GM12801 (cell line): Measurements from ENCODE around the gene B4GALT5.

ENCODE experiments used
- TF ChIP-seq, protein P1 (sequence below): IDR thresholded peaks from one replicate; pipeline ENCODE4 v1.5.1; 2011; ENCODE audit warnings: control low read depth; ENCODE audit not compliant: insufficient read length; ENCODE audit errors: extremely low read depth

The B4GALT5 gene

DNA sequence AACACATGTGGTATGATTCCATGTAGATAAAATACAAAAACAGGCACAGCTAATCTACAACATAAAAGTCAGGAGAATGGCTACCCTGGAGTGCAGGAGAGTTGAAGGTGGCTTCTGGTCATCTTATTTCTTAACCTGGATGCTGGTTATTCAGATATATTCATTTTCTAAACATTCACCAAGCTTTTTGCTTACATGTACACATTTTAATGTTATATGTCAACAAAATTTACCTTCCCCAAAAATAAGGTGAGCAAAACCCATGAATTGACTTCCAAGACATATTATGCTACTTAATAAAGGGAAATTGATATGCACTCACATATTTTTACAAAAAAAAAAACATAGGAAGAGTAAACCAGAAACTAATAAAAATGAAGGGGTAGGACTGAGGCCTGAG, 50.6 kb downstream of the B4GALT5 start:
- TF ChIP-seq, protein P1, sequence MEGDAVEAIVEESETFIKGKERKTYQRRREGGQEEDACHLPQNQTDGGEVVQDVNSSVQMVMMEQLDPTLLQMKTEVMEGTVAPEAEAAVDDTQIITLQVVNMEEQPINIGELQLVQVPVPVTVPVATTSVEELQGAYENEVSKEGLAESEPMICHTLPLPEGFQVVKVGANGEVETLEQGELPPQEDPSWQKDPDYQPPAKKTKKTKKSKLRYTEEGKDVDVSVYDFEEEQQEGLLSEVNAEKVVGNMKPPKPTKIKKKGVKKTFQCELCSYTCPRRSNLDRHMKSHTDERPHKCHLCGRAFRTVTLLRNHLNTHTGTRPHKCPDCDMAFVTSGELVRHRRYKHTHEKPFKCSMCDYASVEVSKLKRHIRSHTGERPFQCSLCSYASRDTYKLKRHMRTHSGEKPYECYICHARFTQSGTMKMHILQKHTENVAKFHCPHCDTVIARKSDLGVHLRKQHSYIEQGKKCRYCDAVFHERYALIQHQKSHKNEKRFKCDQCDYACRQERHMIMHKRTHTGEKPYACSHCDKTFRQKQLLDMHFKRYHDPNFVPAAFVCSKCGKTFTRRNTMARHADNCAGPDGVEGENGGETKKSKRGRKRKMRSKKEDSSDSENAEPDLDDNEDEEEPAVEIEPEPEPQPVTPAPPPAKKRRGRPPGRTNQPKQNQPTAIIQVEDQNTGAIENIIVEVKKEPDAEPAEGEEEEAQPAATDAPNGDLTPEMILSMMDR = no peak

DNA sequence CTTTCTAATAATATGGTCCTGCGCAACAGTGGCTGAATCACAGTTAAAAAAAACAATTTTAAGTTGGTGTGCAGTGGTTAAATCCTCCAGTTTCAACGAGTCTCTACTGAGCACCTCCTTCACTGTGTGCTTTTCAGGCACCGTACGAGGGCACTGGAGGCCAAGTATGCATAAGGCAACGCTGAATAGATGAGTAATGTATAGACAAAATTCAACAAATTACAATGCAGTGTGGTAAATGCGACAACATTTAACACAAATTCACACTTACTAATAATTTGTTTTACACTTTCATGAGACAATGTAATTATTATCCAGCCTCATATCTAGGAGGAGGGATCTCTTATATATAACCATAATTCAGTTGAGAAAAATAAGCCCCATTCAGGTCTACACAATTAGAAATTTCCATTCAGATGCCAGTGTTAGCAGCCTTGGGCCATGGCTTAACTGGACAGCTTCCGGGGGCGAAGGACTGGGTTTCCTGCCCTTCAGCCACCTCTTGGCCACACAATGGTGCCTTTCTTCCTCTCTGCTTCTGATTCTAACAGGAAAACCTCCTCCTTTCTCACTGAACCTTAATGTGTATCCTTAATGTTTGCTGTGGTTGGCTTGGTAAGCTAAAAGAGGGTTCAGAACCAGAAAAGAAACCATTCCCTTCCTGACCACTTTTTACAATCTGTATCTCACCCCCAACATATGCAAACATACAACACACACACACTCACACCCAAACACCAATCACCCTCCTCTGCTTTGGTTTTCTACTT, 51.9 kb downstream of the B4GALT5 start:
- TF ChIP-seq, protein P1 = no peak

DNA sequence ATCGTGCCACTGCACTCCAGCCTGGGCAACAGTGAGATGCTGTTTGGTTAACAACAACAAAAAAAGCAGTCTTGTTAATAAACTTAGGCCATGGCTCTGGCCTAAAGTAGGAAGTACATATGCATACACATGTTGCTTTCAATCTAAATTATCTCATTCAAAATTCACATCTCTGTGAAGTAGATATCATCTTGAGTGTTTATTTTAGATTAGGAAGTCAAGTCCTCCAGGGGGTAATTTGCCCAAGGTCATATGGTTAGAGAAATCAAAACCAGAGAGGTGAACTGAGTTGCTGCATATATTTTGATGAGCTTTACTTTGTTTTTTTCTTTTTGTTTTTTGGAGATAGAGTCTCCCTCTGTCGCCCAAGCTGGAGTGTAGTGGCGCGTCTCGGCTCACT, 52.8 kb downstream of the B4GALT5 start:
- TF ChIP-seq, protein P1 = no peak

DNA sequence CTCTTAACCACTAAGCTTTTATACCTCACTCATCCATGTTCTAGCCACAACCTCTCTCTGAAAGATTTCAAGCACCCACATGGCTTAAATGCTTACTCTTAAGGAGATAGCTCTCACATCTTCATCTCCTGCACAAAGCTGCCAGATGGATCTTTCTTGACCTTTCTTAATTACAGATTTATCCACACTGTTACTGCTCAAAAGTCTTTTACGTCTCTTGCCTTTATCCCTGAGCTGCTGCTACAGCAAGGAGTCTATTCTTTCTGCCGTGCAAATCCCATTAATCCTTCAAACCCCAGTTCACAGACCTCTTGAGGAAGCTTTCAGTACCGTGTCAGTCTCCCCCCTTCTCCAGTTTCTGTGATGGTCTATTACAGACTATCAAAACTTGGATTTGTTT, 54.6 kb downstream of the B4GALT5 start:
- TF ChIP-seq, protein P1 = no peak

DNA sequence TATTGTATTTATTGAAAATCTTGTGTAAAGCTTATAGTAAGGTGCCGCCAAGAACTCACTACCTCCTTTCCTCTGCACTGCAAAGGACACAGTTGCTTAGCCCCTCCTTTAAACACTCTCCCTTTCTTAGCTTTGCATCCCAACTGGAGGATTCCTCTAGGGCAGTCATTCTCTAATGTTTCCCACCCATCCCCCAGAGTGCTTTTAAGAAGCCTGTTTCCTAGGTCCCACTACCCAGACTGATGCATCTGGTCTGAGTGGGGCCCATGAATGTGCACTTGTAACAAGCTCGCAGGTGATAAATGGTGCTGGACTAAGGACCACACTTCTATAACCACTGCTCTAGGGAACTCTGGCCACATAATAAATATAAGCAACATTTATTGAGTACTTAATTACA, 55.2 kb downstream of the B4GALT5 start:
- TF ChIP-seq, protein P1 = no peak

DNA sequence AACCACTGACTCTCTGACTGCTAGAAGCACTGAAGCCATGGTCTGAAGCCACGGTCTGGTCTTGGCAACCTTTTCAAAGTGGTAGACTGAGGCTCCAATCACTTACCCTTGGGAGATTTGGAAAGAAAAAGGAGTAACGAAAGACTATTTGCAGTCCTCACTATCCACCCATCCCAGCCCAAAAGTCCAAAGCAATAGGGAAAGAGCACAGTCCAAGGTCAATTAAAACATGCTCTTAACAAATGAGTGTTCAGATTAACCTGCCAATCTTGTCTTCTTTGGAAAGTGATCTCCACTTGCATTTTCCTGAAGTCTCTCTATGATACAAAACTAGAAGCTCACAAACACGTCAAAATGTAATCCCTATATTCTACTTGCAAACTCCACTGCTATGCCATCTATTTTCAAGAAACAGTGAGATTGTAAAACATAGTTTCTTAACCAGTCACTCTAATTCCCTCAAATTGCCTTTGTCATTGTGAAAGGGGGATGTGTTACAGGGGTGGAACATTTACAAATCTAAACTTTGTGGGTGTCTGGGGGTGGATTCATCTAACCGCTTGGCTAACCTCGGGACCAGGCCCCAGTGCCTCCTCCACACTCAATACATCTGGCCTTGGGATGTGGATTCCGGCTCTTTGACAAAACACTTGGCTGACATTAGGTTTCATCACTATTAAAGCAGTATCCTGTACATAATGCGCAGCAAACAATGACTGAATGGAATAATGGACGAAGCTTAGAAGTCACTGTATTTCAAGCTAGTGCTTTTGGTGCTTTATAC, 56.4 kb downstream of the B4GALT5 start:
- TF ChIP-seq, protein P1 = no peak

DNA sequence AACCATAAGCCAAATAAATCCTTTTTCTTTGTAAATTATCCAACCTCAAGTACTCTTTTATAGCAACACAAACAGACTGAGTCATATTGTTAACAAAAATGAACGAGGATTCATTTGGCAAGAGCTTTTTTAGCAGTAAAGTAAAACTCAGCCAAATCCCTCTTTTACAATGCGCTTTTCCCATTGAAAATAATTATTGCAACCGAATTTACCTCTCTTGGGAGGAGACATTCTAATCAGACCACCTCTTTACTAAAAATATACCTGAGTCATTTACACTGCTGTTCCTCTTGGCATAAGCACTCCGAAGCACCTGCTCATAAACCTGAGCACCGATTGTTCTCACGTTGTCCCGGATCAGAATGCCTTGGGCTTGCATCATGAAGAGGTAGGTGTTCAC, 57.4 kb downstream of the B4GALT5 start:
- TF ChIP-seq, protein P1 = no peak
